BJ (cell line): Measurements from ENCODE around the gene ALOXE3. TPM values are rescaled to one million over a fixed set of nuclear protein-coding genes. Genes with fewer than 3 reads are reported as not detected.

ENCODE experiments used
- CTCF ChIA-PET: fragments of 350-600 bp; formaldehyde crosslinking; extraction: SDS; loops from one replicate; lab custom pipeline; 2021; ENCODE audit warnings: antibody characterized with exemption, inconsistent platforms; lab: Yijun Ruan, JAX
- POLR2A ChIA-PET: fragments of 300-600 bp; sonication (Branson Sonifier 250); formaldehyde crosslinking; extraction: SDS; loops from one replicate; lab custom pipeline; 2021; ENCODE audit warnings: antibody characterized with exemption; lab: Charles Lee
- DNase-seq: peaks from one replicate; pipeline ENCODE4 v3.0.0-alpha.2; 2011; ENCODE audit warnings: low read depth
- H3K27me3 ChIP-seq: 2 replicates; pipeline ENCODE4 v1.6.0; 2011; ENCODE audit warnings: low read length; ENCODE audit not compliant: control insufficient read depth, insufficient read depth
- H3K36me3 ChIP-seq: 2 replicates; pipeline ENCODE4 v1.5.1; 2011; ENCODE audit warnings: low read length; ENCODE audit not compliant: control insufficient read depth, insufficient read depth
- H3K4me3 ChIP-seq: 2 replicates; pipeline ENCODE4 v1.5.1; 2011; ENCODE audit warnings: low read depth, mild to moderate bottlenecking, control low read depth, low read length
- polyA plus RNA-seq: library from polyadenylated mRNA; depleted of rRNA; stranded (reverse); fragments of >200 nt; gene quantifications from 2 replicates; pipeline ENCODE4 v1.2.3, GENCODE V29; 2011
- TF ChIP-seq, protein P1 (sequence below): IDR thresholded peaks from 2 replicates; pipeline ENCODE4 v1.5.1; 2011; ENCODE audit warnings: low read depth, mild to moderate bottlenecking, control low read depth, inconsistent platforms, low read length, moderate library complexity; ENCODE audit not compliant: insufficient read depth

ALOXE3 gene
- polyA plus RNA-seq, 1 experiment = 0.10 TPM

DNA sequence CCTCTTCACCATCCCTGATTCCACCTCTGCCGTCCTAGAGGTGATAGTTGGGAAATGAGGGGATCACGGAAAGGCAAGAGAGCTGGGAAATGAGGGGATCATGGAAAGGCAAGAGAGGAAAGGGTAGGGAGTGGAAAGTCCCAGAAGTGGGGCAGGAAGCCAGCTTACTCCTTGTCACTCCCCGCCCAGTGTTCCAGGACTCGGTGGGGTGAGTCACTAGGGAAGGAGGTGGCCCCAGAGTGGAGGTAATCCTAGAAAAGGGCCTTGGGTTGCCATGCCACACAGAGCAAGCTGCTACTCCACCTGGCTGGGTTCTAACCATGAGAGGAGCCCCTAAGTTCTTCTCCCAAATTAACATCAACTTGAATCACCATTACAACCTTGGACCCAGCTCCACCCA lies 14.8 kb downstream of the ALOXE3 start:
- no peaks in the 10 kb centered on the region for H3K36me3 ChIP-seq
- DNase-seq = no peak

DNA sequence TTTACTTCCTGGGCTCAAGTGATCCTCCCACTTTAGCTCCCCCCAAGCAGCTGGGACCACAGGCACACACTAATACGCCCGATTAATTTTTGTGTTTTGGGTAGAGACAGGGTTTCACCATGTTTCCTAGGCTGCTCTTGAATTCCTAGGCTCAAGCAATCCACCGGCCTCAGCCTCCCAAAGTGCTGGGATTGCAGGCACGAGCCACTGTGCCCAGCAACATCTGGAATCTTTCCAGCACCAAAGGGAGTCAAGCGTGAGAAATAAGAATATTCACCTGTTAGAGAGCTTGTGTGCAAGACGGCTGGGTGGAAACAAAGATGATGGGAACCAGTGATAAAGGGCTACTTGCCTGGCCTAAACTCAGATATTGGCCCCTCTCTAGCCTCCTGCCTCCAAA lies 16.6 kb downstream of the ALOXE3 start:
- no peak overlapping the region for H3K4me3 ChIP-seq
- peaks cover 3% of the 10 kb centered on the region; the same call in 1 of the 2 replicates for H3K27me3 ChIP-seq
- ChIA-PET CTCF (interaction anchor here (0.6 to 16.4 kb wide), 9 partner anchors 9 to 194 kb away, joined by 3 to 183 read pairs (median 4); partner anchors contain the start of genes ALOX12B and ALOXE3), POLR2A (no interaction called here)
- TF ChIP-seq, protein P1, sequence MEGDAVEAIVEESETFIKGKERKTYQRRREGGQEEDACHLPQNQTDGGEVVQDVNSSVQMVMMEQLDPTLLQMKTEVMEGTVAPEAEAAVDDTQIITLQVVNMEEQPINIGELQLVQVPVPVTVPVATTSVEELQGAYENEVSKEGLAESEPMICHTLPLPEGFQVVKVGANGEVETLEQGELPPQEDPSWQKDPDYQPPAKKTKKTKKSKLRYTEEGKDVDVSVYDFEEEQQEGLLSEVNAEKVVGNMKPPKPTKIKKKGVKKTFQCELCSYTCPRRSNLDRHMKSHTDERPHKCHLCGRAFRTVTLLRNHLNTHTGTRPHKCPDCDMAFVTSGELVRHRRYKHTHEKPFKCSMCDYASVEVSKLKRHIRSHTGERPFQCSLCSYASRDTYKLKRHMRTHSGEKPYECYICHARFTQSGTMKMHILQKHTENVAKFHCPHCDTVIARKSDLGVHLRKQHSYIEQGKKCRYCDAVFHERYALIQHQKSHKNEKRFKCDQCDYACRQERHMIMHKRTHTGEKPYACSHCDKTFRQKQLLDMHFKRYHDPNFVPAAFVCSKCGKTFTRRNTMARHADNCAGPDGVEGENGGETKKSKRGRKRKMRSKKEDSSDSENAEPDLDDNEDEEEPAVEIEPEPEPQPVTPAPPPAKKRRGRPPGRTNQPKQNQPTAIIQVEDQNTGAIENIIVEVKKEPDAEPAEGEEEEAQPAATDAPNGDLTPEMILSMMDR = no peak
- no peaks in the 10 kb centered on the region for H3K36me3 ChIP-seq
- no peak for DNase-seq

More for the DNA sequence above, 14.8 kb downstream of the ALOXE3 start:
- Histone ChIP-seq H3K4me3 (no peak overlapping the region), H3K27me3 (peaks cover 4% of the 10 kb centered on the region; the same call in 1 of the 2 replicates)
- TF ChIP-seq, protein P1 = no peak
- POLR2A ChIA-PET = no interaction called here
- CTCF ChIA-PET = interaction anchor here (1.2 to 16.4 kb wide), 5 partner anchors 13 to 46 kb away, joined by 3 to 183 read pairs (median 4); partner anchors contain the start of gene ALOX12B

DNA sequence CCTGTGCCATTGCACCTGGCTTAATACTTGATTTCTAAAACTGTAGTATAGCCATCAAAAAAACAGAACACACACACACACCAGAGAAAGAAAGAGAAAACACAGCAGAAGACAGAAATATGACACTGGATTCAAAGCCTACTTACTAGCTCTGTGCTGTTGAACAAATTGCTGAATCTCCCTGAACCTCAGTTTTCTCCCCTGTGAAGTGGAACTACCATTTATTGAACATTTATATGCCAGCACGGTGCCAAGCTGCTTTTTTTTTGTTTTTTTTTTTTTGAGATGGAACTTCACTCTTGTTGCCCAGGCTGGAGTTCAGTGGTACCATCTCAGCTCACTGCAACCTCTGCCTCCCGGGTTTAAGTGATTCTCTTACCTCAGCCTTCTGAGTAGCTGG lies 17.6 kb downstream of the ALOXE3 start:
- CTCF ChIA-PET = interaction anchor here (1.1 to 16.4 kb wide), 6 partner anchors 10 to 40 kb away, joined by 4 to 183 read pairs (median 12); partner anchors contain the start of genes ALOX12B and ALOXE3
- no peak overlapping the region for H3K4me3 ChIP-seq
- TF ChIP-seq, protein P1 = no peak
- H3K27me3 ChIP-seq = peaks cover 7% of the 10 kb centered on the region; the same call in 1 of the 2 replicates
- no peak for DNase-seq
- POLR2A ChIA-PET = no interaction called here
- H3K36me3 ChIP-seq = no peaks in the 10 kb centered on the region

DNA sequence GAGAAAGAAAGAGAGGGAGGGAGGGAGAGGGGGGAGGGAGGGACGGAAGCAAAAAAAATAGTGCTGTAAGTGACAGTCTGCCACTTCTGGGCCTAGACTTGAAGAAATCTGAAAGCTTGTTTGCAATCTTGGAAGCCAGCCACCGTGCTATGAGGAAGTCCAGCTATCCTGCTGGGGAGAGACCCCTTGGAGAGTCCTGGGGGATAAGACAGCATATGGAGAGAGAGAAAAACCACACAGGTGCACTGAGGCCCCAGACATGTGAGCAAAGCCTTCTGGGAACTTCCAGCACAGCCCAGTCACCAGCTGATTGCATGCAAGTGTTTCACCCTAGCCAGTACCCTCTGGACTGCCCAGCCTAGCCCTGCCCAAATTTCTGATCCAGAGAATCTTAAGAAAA lies 18.2 kb downstream of the ALOXE3 start:
- CTCF ChIA-PET = interaction anchor here (2.0 to 16.4 kb wide), 4 partner anchors 10 to 19 kb away, joined by 4 to 183 read pairs (median 18); partner anchors contain the start of genes ALOX12B and ALOXE3
- no peak for DNase-seq
- TF ChIP-seq, protein P1 = no peak
- Histone ChIP-seq H3K4me3 (no peak overlapping the region), H3K27me3 (peaks cover 11% of the 10 kb centered on the region; the same call in 1 of the 2 replicates), H3K36me3 (no peaks in the 10 kb centered on the region)
- POLR2A ChIA-PET = no interaction called here

DNA sequence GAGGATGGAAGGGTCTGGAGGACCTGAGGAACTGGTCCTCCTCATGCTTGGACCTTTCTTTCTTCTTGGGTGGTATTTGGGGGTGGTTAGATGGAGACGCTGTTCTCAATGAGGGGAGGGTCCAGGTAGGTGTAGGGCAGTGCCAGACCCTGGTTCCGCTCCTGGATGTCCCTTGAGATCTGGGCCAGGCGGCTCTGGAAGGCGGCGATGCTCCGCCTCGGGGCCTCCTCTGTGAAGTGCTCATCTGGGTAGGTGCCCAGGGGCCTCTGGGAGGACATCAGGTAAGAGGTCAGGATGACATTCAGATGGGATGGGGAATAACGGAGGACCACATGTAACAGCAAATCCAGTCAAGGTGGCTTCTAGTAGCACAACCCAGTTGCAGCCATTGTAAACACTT lies 21.8 kb downstream of the ALOXE3 start:
- Histone ChIP-seq H3K36me3 (no peaks in the 10 kb centered on the region), H3K4me3 (no peak overlapping the region), H3K27me3 (peaks cover 13% of the 10 kb centered on the region)
- no peak for DNase-seq
- POLR2A ChIA-PET = no interaction called here
- TF ChIP-seq, protein P1 = no peak
- CTCF ChIA-PET = interaction anchor here (1.1 to 1.3 kb wide), 4 partner anchors 14 to 205 kb away, joined by 3 to 4 read pairs (median 3); no protein-coding TSS in a partner anchor
